Stimulated activated CD4-positive, alpha-beta T cell treated with anti-CD3 and anti-CD28 coated beads, Interleukin-15, amount 100 ng/mL, for 1 hour (primary cell): Measurements from ENCODE around the gene RNF31.
A peak's percentile ranks its signal among the peaks of the same experiment; 100 is the strongest.

Source experiments
- DNase-seq, 2 donors: peaks; one replicate each; pipeline ENCODE4 v3.0.0-alpha.2; 2020; ENCODE audit warnings: low read depth in 1 of 2, low spot score in 1 of 2

RNF31 gene

GRCh38 chr14:24116128-24116814 lies 31.0 kb upstream of the RNF31 start:
- DNase-seq: no peak

DNA sequence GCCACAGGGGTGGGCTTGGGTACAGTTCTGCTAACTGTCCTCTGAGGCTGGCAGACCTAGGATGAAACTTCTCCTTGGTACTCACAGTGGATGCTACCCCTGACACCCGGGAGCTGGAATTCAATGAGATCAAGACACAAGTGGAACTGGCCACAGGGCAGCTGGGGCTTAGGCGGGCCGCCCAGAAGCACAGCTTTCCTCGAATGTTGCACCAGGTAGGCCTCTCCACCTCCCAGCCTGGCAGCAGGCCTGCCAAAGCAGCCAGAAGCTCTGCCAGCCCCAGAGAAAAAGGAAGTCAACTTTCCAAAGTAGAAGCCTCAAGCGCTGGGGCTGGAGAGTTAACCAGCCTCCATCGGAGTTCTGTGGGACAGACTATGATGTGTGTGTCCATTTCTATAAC lies 30.1 kb upstream of the RNF31 start:
- DNase-seq: no peak

- no peak for DNase-seq
These were observed 27.6 kb upstream of the RNF31 start for GRCh38 chr14:24119691-24120090.

DNA sequence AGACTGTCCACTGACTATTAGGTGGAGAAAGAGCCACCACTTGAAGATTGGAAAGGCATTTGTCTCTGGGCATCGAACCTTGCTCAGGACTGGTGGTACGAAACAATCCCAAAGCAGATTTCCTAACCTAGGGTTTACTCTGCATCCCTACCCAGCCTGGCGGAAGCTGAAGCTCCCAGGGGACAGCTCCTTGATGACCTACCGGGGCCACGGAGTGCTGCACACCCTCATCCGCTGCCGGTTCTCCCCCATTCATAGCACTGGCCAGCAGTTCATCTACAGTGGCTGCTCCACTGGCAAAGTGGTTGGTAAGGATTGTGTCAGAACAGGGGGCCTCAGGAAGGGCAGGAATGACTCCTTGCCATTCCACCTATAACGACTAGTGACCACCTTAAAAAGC lies 26.1 kb upstream of the RNF31 start:
- no peak for DNase-seq

DNA sequence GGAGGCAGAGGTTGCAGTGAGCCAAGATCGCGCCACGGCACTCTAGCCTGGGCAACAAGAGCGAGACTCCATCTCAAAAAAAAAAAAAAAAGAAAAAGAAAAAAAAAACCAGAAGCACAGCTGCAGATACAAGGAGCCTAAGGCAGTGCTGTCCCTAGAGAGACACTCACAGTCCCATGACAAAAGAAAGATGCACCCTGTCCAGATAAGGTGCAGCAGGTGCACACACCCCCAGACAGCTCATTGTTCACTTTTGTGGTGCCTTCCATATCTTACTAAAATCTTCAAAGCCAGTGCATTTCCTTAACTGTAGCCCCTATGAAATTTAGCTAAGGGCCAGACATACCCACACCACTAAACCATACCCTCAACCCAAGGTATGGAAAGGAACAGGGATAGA lies 24.9 kb upstream of the RNF31 start:
- DNase-seq: no peak

GRCh38 chr14:24122898-24123297 lies 24.4 kb upstream of the RNF31 start:
- DNase-seq: no peak

- DNase-seq: no peak
These were observed 23.6 kb upstream of the RNF31 start for GRCh38 chr14:24123424-24124417.

DNA sequence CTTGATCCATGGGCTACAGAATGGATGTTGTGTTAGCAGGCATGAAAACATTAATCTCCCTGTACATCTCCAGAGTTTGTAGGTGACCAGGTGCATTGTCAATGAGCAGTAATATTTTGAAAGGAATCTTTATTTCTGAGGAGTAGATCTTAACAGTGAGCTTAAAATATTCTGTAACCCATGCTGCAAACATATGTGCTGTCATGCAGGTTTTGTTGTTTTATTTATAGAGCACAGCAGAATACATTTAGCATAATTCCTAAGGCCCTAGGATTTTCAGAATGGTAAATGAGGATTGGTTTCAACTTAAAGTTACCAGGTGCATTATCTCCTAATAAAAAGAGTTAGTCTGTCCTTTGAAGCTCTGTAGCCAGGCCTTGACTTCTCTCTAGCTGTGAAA lies 20.4 kb upstream of the RNF31 start:
- DNase-seq: no peak

GRCh38 chr14:24127673-24128072 lies 19.6 kb upstream of the RNF31 start:
- DNase-seq: no peak

- DNase-seq: no peak
These were observed 17.8 kb upstream of the RNF31 start for GRCh38 chr14:24129410-24129998.

DNA sequence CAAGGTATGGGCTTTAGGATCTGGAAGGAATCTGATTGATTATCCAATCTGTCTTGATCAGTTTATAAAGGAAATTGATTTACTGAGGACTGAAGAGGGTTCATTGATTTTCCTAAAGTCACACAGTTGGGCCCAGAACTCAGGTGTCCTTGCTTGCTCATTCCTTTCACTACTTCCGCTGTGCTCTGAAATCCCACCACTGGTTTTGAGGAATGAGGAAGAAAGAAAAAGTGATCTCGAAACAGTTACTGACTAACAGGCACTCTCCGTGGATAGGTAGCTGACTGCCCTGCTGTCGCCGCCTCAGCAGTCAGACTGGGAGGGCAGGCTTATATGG lies 16.9 kb upstream of the RNF31 start, which contains the start of gene FITM1:
FITM1 (plus strand) TSS at position 280 of the 337 bp plus-strand sequence. CDS start 905 bp downstream, outside the sequence.
- DNase-seq: no peak

DNA sequence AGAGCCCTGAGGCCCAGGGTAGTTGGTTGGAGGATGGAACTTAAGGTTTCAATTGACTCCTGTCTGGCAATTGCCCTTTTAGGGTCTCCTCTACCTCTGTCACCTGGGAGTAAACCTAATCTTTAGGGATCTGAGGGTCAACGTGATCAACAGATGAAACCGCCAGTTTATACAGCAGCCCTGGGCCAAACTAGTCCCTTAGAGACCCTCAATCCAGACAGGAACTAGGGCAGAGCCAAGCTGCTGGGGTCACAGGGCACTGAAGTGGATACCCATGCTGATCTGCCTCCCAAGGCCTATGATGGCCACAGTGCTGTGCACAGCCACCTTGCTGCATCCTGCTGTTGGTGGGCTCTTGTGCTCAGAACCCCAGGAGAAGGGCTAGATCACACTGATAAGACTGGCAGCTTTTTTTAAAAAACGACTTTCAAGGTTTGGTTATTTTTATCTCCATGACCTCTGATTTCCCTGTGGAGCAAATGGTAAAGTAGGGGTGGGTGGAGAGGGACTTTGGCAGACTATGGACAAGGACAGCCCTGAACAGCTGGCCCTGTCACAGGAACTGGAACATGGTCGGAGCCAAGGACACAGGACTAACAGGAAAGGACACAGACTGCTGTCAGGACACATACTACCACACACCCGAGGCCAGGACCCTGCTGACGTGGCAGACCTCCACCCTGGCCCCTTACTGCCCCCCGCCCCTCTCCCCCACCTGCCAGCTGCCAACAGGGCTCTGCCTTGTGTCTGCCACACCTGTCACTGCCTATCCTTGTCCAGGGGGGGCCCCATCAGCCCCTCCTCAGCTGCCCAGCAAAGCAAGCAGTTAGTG lies 16.4 kb upstream of the RNF31 start:
- DNase-seq: no peak

GRCh38 chr14:24131549-24131966 lies 15.7 kb upstream of the RNF31 start:
- DNase-seq: no peak

DNA sequence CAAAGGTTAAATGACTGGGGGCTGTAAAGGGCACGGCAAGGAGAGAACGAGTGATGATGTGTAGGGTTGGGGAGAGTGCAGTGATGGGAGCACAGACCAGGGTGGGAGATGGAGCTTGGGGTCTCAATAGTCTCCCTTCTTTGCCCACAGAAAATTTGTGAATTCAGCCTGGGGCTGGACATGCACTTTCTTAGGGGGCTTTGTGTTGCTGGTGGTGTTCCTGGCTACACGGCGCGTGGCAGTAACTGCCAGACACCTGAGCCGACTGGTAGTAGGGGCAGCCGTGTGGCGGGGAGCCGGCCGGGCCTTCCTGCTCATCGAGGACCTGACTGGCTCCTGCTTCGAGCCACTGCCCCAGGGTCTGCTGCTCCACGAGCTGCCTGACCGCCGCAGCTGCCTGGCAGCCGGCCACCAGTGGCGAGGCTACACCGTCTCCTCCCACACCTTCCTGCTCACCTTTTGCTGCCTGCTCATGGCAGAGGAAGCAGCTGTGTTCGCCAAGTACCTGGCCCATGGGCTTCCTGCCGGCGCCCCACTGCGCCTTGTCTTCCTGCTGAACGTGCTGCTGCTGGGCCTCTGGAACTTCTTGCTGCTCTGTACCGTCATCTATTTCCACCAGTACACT lies 15.1 kb upstream of the RNF31 start:
- DNase-seq: no peak

- no peak for DNase-seq
These were observed 14.3 kb upstream of the RNF31 start for GRCh38 chr14:24132976-24133375.

DNA sequence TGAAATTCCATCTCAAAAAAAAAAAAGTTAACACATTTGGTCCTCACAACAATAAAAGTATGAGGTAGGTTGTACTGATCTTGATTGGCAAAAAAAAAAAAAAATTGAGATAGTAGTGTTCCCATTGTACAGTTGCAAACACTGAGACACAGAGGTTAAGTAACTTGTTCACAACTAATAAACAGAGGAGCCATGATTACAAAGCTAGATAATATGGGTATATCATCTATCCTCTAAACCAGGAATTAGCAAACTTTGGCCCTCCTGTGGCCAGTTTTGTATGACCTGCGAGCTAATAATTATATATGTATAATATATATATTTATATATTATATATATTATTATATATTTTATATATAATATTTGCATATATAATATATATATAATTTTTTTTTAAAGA lies 13.6 kb upstream of the RNF31 start:
- no peak for DNase-seq

DNA sequence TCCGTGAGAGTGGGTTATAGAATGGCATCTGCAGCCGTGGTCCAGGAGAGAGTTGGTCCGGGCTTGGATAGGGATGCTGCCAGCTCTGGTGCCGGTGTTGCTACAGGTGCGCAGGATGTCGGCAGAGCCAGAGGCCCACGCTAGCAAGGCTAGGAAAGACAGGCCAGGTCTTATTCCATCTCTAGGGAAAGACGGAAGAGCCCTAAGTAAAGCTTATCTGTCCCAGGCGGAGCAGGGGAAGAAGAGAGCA lies 11.8 kb upstream of the RNF31 start:
- DNase-seq: no peak

GRCh38 chr14:24135834-24136683 lies 11.2 kb upstream of the RNF31 start, which contains the start of gene PSME1:
PSME1 (plus strand) TSS chr14:24136194; CDS start chr14:24136263, 69 bp downstream.
- DNase-seq: peak; percentile 90 to 93

DNA sequence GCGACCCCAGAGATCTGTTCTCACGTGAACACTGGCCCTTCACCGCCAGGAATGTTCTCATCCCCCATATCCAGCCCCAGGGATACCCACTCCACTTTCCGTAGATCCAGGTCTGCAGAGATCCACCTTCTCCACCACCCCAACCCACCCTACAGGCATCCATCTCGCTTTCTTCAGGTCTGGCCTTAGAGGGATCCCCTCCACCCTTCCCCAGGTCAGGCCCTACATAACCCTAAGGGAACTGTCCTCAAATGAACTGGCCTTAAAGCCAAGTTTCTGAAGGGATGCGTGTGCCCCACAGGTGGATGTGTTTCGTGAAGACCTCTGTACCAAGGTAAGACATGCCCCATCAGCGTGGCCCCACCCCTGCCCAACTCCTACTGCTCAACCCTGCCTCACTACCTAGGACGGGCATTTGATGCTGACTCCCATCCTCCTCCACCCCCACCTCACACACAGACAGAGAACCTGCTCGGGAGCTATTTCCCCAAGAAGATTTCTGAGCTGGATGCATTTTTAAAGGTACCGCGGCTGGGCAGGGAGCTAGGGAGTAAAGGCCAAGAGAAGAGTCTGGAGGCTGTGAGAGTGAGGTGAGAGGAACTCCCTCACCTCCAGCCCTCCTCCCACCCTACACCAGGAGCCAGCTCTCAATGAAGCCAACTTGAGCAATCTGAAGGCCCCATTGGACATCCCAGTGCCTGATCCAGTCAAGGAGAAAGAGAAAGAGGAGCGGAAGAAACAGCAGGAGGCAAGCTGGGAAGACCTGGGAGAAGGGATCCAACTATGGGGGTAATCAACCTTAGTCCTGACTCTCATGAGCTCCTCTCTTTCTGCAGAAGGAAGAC lies 10.4 kb upstream of the RNF31 start:
- no peak for DNase-seq
